Keratinocyte (primary cell): ENCODE results near the gene NDUFB11. TPM values are rescaled to one million over a fixed set of nuclear protein-coding genes. Genes with fewer than 3 reads are reported as not detected.

Source experiments
- DNase-seq: peaks from one replicate; pipeline ENCODE4 v3.0.0-alpha.2; 2011; ENCODE audit warnings: low read depth, missing footprints, low spot score
- FAIRE-seq: peaks from 2 replicates; lab custom pipeline; 2011; peaks lifted over from hg19 to GRCh38; lab: Jason Lieb, UNC
- H2AFZ ChIP-seq: 2 replicates; pipeline ENCODE4 v1.6.0; 2012; ENCODE audit warnings: low read length, control low read depth, inconsistent platforms; ENCODE audit not compliant: control insufficient read depth
- H3K27ac ChIP-seq: 2 replicates; pipeline ENCODE4 v1.5.1; 2011; ENCODE audit warnings: low read length; ENCODE audit not compliant: control insufficient read depth, insufficient read depth
- H3K27me3 ChIP-seq: 3 replicates; pipeline ENCODE4 v1.6.0; 2011; ENCODE audit warnings: low read length; ENCODE audit not compliant: control insufficient read depth, insufficient read depth; ENCODE audit errors: extremely low read depth
- H3K36me3 ChIP-seq, 2 experiments: 2 replicates in 1 of 2; 3 replicates in 1 of 2; pipeline ENCODE4 v1.5.1; 2011; ENCODE audit warnings: low read length in 2 of 2, mild to moderate bottlenecking in 1 of 2; ENCODE audit not compliant: control insufficient read depth in 2 of 2, insufficient read depth in 2 of 2; ENCODE audit errors: extremely low read depth in 1 of 2
- H3K4me1 ChIP-seq: 3 replicates; pipeline ENCODE4 v1.5.1; 2011; ENCODE audit warnings: low read length; ENCODE audit not compliant: control insufficient read depth, insufficient read depth; ENCODE audit errors: extremely low read depth
- H3K4me2 ChIP-seq: 3 replicates; pipeline ENCODE4 v1.6.0; 2011; ENCODE audit warnings: low read depth, low read length; ENCODE audit not compliant: control insufficient read depth, insufficient read depth; ENCODE audit errors: extremely low read depth
- H3K4me3 ChIP-seq, 3 experiments: fragments of 200-600 bp in 1 of 3; sonication (generic) in 1 of 3; 2 replicates in 2 of 3; 3 replicates in 1 of 3; pipeline ENCODE4 v1.5.1; 2011 to 2016; ENCODE audit warnings: low read length in 3 of 3, mild to moderate bottlenecking in 3 of 3, control low read depth in 2 of 3, inconsistent platforms in 1 of 3, low read depth in 1 of 3, mixed read lengths in 1 of 3, mixed run types in 1 of 3, moderate library complexity in 1 of 3; ENCODE audit not compliant: control insufficient read depth in 2 of 3, insufficient read depth in 2 of 3; ENCODE audit errors: extremely low read depth in 1 of 3
- H3K79me2 ChIP-seq: 2 replicates; pipeline ENCODE4 v1.6.0; 2012; ENCODE audit warnings: low read length; ENCODE audit not compliant: control insufficient read depth, insufficient read depth
- H3K9ac ChIP-seq: 3 replicates; pipeline ENCODE4 v1.6.0; 2011; ENCODE audit warnings: low read length; ENCODE audit not compliant: control insufficient read depth, insufficient read depth; ENCODE audit errors: extremely low read depth
- H3K9me1 ChIP-seq: 3 replicates; pipeline ENCODE4 v1.6.0; 2011; ENCODE audit warnings: low read length; ENCODE audit not compliant: control insufficient read depth, insufficient read depth; ENCODE audit errors: extremely low read depth
- H3K9me3 ChIP-seq: 2 replicates; pipeline ENCODE4 v1.5.1; 2012; ENCODE audit warnings: low read depth, low read length; ENCODE audit not compliant: control insufficient read depth
- H4K20me1 ChIP-seq: 3 replicates; pipeline ENCODE4 v1.6.0; 2011; ENCODE audit warnings: low read length; ENCODE audit not compliant: control insufficient read depth, insufficient read depth; ENCODE audit errors: extremely low read depth
- CTCF ChIP-seq, 3 experiments: IDR thresholded peaks in 1 of 3; conservative IDR thresholded peaks in 1 of 3; optimal IDR thresholded peaks in 1 of 3; 2 replicates in 2 of 3; 3 replicates in 1 of 3; pipeline versions ENCODE3 to v1.5.1; 2011; ENCODE audit warnings: low read length in 3 of 3, mild to moderate bottlenecking in 3 of 3, moderate library complexity in 2 of 3, control low read depth in 1 of 3, inconsistent platforms in 1 of 3; ENCODE audit not compliant: insufficient read depth in 2 of 3; ENCODE audit errors: extremely low read depth in 1 of 3
- EZH2 ChIP-seq: IDR thresholded peaks from one replicate; pipeline ENCODE4 v1.6.1; 2012; ENCODE audit warnings: inconsistent platforms, mild to moderate bottlenecking, low read length, moderate library complexity
- dilution Hi-C: fragments of 300-500 bp; cut with MboI; formaldehyde crosslinking; loops from one replicate; pipeline ENCODE4 v1.7.0; 2020; ENCODE audit warnings: low sequenced_read_pairs; ENCODE audit not compliant: extremely low pct_ligation_motif_present
- polyA plus RNA-seq, 5 experiments: library from polyadenylated mRNA; depleted of rRNA in 3 of 5; stranded (reverse) in 3 of 5; stranded (forward) in 1 of 5; unstranded in 1 of 5; fragments of >200 nt; gene quantifications; 1 replicate in 1 of 5; 2 replicates in 3 of 5; 3 replicates in 1 of 5; pipeline versions ENCODE4 v1.2.1 to v1.2.3, GENCODE V29; 2011 to 2012; ENCODE audit warnings: missing spikeins in 2 of 5, low read depth in 1 of 5, low replicate concordance in 1 of 5

Gene NDUFB11
- polyA plus RNA-seq, 1 donor (not counting 4 experiments of a cell fraction or from before 2014, with no cell fraction given) = 39.3 TPM

GRCh38 chrX:47169273-47169672 lies 24.8 kb upstream of the NDUFB11 start:
- H4K20me1 ChIP-seq = no peaks in the 10 kb centered on the region
- H3K4me2 ChIP-seq = no peak overlapping the region
- no peaks in the 10 kb centered on the region for H3K9me3 ChIP-seq
- peaks cover 0 to 2% of the 10 kb centered on the region in 2 experiments for H3K36me3 ChIP-seq
- H3K4me1 ChIP-seq = no peaks in the 10 kb centered on the region
- no peak overlapping the region for H2AFZ ChIP-seq
- DNase-seq = no peak
- H3K27ac ChIP-seq = no peak overlapping the region
- no peaks in the 10 kb centered on the region for H3K27me3 ChIP-seq
- peaks cover 5% of the 10 kb centered on the region for H3K79me2 ChIP-seq
- no peak overlapping the region for H3K9ac ChIP-seq
- no peak overlapping the region for H3K4me3 ChIP-seq
- TF ChIP-seq EZH2 = no peak
- TF ChIP-seq CTCF (optimal IDR thresholded peaks at IDR 0.05 in 1 of 3, IDR thresholded peaks at IDR 0.05 in 1 of 3, conservative IDR thresholded peaks at IDR 0.05 in 1 of 3; ENCODE audit: extremely low read depth in 1 of 3, insufficient read depth in 2 of 3, low read length in 3 of 3) = no peak
- dilution Hi-C loops = no loop called here
- FAIRE-seq = no peak
- no peaks in the 10 kb centered on the region for H3K9me1 ChIP-seq

- H3K9me3 ChIP-seq = no peaks in the 10 kb centered on the region
- no peak overlapping the region for H3K4me3 ChIP-seq
- no peaks in the 10 kb centered on the region for H3K4me1 ChIP-seq
- H3K36me3 ChIP-seq = peaks cover 0 to 2% of the 10 kb centered on the region in 2 experiments
- no peaks in the 10 kb centered on the region for H4K20me1 ChIP-seq
- H3K27me3 ChIP-seq = no peaks in the 10 kb centered on the region
- no peak overlapping the region for H3K27ac ChIP-seq
- H2AFZ ChIP-seq = no peak overlapping the region
- H3K9me1 ChIP-seq = no peaks in the 10 kb centered on the region
- FAIRE-seq (no peak), DNase-seq (no peak)
- TF ChIP-seq CTCF (optimal IDR thresholded peaks at IDR 0.05 in 1 of 3, IDR thresholded peaks at IDR 0.05 in 1 of 3, conservative IDR thresholded peaks at IDR 0.05 in 1 of 3; ENCODE audit: extremely low read depth in 1 of 3, insufficient read depth in 2 of 3, low read length in 3 of 3) (no peak), EZH2 (no peak)
- no peak overlapping the region for H3K9ac ChIP-seq
- H3K79me2 ChIP-seq = peaks cover 5% of the 10 kb centered on the region
- dilution Hi-C loops = no loop called here
- H3K4me2 ChIP-seq = no peak overlapping the region
Measured at GRCh38 chrX:47168495-47169073, 24.1 kb upstream of the NDUFB11 start.
